ENCODE data around the gene AGAP1.

Gene AGAP1

DNA sequence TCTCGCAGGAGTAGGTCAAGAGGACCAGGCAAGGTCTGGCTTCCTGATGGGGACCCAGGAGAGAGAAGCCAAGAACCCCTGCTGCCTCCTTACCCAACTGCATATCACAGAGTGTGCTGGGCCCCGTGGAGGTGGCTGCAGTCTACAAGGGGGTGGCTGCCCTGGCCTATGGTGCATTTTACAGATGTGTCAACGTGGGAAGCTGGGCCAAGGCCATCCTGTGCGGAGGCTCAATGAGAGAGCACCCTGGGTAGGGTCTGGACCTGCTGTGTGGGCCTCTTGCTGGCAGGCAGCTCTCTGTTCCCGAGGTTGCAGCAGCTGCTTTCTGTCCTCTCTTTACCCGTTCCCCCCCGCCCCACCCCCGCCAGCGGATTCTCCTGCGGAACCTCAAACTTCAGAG, 612.9 kb downstream of the AGAP1 start:
- TF ChIP-seq, protein P1, sequence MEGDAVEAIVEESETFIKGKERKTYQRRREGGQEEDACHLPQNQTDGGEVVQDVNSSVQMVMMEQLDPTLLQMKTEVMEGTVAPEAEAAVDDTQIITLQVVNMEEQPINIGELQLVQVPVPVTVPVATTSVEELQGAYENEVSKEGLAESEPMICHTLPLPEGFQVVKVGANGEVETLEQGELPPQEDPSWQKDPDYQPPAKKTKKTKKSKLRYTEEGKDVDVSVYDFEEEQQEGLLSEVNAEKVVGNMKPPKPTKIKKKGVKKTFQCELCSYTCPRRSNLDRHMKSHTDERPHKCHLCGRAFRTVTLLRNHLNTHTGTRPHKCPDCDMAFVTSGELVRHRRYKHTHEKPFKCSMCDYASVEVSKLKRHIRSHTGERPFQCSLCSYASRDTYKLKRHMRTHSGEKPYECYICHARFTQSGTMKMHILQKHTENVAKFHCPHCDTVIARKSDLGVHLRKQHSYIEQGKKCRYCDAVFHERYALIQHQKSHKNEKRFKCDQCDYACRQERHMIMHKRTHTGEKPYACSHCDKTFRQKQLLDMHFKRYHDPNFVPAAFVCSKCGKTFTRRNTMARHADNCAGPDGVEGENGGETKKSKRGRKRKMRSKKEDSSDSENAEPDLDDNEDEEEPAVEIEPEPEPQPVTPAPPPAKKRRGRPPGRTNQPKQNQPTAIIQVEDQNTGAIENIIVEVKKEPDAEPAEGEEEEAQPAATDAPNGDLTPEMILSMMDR (IDR thresholded peaks at IDR 0.05) = no peak

- TF ChIP-seq, protein P1 (IDR thresholded peaks at IDR 0.05) = no peak
Observed at GRCh38 chr2:236107536-236107935, 613.7 kb downstream of the AGAP1 start.

DNA sequence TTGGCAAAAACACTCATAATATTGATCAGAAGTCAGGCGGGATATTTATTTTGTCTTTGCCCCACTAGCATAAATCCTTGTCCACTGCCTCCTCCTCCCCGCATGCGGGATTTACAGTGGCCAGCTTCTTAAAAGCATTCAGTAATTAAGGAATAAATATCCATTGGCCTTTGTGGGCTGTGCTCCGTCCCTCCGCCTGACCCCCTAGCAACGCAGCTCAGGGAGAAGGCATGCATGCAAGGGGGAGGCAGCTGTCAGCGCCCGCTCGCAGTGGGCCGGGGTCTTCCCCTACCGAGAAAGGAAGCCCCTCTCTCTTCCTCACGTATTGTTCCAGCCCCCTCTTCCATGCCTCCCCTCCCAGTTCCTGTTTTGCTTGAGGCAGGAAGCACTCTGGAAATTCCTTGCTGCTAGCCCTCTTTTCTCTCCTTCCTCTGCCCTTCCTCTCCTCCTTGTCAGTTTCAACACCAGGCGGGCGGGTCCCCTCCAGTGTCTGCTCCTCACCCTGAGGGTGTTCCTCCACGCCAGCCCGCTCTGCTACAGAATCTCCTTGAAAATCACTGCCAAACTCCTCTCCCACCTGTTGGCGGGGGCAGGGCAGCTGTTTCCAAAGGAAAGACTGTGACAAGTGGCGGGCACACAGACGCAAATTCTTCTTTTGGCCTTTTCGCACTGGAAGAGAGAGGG, 614.2 kb downstream of the AGAP1 start:
- TF ChIP-seq, protein P1 (IDR thresholded peaks at IDR 0.05) = no peak

DNA sequence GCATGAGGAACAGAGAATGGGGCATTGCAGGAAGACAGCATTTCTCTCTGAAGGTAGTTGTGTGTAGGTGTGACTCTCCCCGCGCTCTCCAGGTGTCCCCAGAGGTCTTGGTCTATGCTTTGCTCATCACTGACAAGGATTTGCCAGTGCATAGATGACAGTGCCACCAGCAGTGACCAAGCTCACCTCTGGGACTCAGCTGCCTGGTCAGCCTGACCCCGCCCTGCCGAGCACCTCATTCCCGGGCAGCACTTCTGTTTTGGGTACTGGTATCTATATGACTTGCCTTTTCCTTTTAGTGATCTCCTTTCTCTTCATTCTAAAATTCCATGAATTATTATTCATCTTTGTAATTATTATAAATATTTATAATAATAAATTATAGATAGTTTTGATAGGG, 615.2 kb downstream of the AGAP1 start:
- TF ChIP-seq, protein P1 (IDR thresholded peaks at IDR 0.05) = no peak

DNA sequence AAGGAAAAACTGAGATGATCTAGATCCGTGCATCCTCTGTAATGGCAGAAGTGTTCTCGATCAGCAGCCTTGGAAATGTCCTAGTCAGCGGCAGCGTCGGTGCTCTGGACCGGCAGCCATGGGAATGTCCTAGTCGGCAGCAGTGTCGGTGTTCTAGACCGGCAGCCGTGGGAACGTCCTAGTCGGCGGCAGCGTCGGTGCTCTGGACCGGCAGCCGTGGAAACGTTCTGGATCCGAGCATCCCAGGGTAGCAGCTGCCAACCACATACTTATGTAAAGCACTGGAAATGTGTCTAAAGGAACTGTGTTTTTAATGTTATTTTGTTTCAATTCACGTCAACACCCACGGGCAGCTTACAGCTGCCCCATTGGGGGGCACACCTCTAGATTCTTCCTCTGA, 615.6 kb downstream of the AGAP1 start:
- TF ChIP-seq, protein P1 (IDR thresholded peaks at IDR 0.05) = no peak

GRCh38 chr2:236112466-236112865, 618.6 kb downstream of the AGAP1 start:
- TF ChIP-seq, protein P1 (IDR thresholded peaks at IDR 0.05) = no peak

- TF ChIP-seq, protein P1 (IDR thresholded peaks at IDR 0.05) = no peak
Observed at GRCh38 chr2:236113425-236113824, 619.6 kb downstream of the AGAP1 start.

DNA sequence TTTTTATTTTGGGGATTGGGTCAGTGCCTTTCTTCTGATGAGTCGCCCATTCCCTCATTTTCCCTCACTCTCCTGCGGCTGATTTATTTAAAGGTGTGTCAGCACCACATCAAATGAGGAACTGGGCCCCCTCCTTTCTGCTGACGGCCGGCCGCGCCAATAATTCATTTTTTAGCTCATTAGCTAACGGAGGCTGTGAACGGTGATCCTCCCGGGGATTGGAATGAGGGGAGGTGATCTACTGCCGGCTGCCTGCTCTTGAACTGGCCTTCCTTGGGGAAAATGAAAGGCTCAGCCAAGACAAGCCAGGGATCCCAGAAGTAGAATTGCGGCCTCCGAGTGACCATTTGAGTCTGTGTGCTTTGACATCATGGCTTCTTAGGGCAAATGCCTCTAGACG, 620.1 kb downstream of the AGAP1 start:
- TF ChIP-seq, protein P1 (IDR thresholded peaks at IDR 0.05) = no peak

Data from LNCAP (cell line).